ENCODE results near the gene IRF8.

The IRF8 gene

GRCh38 chr16:85970738-85971137, 71.8 kb downstream of the IRF8 start:
- TF ChIP-seq, protein P1, sequence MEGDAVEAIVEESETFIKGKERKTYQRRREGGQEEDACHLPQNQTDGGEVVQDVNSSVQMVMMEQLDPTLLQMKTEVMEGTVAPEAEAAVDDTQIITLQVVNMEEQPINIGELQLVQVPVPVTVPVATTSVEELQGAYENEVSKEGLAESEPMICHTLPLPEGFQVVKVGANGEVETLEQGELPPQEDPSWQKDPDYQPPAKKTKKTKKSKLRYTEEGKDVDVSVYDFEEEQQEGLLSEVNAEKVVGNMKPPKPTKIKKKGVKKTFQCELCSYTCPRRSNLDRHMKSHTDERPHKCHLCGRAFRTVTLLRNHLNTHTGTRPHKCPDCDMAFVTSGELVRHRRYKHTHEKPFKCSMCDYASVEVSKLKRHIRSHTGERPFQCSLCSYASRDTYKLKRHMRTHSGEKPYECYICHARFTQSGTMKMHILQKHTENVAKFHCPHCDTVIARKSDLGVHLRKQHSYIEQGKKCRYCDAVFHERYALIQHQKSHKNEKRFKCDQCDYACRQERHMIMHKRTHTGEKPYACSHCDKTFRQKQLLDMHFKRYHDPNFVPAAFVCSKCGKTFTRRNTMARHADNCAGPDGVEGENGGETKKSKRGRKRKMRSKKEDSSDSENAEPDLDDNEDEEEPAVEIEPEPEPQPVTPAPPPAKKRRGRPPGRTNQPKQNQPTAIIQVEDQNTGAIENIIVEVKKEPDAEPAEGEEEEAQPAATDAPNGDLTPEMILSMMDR (IDR thresholded peaks at IDR 0.05; ENCODE audit: low read depth, low read length, poor library complexity, severe bottlenecking), result no peak
- TF ChIP-seq EZH2phosphoT487 (IDR thresholded peaks at IDR 0.05; ENCODE audit: borderline replicate concordance, low read length), result no peak
- Histone ChIP-seq H3K27me3 (ENCODE audit: control insufficient read depth, low read length) (peaks cover 27% of the 10 kb centered on the region), H3K4me1 (ENCODE audit: control insufficient read depth, low read length) (peaks cover 29% of the 10 kb centered on the region), H4K20me1 (ENCODE audit: control insufficient read depth, insufficient read depth, low read depth, low read length) (no peaks in the 10 kb centered on the region), H3K36me3 (ENCODE audit: control insufficient read depth, low read length) (no peaks in the 10 kb centered on the region), H3K27ac (ENCODE audit: low read depth, low read length) (no peak overlapping the region), H3K4me3 (ENCODE audit: low read length) (no peak overlapping the region), H3K9me3 (ENCODE audit: control insufficient read depth, insufficient read depth, low read length) (peaks cover 13% of the 10 kb centered on the region), H3K9me2 (replicated peaks; ENCODE audit: control insufficient read depth, low read length) (no peaks in the 10 kb centered on the region), H3K79me2 (ENCODE audit: control insufficient read depth, low read length) (no peaks in the 10 kb centered on the region), H3K4me2 (ENCODE audit: low read length) (no peak overlapping the region), H3F3A (ENCODE audit: control insufficient read depth, insufficient read depth) (0 out of 2 replicates have a peak, but pooled peaks cover 3% of the 10 kb centered on the region)

All from DOHH2 (cell line).